Hepatocyte (in vitro differentiated cells): ENCODE measurements around the gene TNS3. TPM values are rescaled to one million over a fixed set of nuclear protein-coding genes. Genes with fewer than 3 reads are reported as not detected.

Source experiments
- DNase-seq: peaks from one replicate; pipeline ENCODE4 v3.0.0-alpha.2; 2016; ENCODE audit warnings: low spot score
- H2AFZ ChIP-seq: fragments of 200-600 bp; sonication (generic); 2 replicates; pipeline ENCODE4 v1.6.0; 2016; ENCODE audit warnings: antibody characterized with exemption, mild to moderate bottlenecking
- H3K27ac ChIP-seq: fragments of 200-600 bp; sonication (generic); 2 replicates; pipeline ENCODE4 v1.5.1; 2016; ENCODE audit warnings: mild to moderate bottlenecking
- H3K27me3 ChIP-seq: fragments of 200-600 bp; sonication (generic); 2 replicates; pipeline ENCODE4 v1.6.1; 2016
- H3K36me3 ChIP-seq: fragments of 200-600 bp; sonication (generic); replicated peaks from 2 replicates; pipeline ENCODE4 v1.5.1; 2016; ENCODE audit warnings: low read depth; ENCODE audit not compliant: insufficient read depth
- H3K4me1 ChIP-seq: fragments of 200-600 bp; sonication (generic); 2 replicates; pipeline ENCODE4 v1.5.1; 2016; ENCODE audit warnings: mild to moderate bottlenecking, moderate library complexity; ENCODE audit not compliant: insufficient read depth
- H3K4me2 ChIP-seq: fragments of 200-600 bp; sonication (generic); 2 replicates; pipeline ENCODE4 v1.6.0; 2016
- H3K4me3 ChIP-seq: fragments of 200-600 bp; sonication (generic); 2 replicates; pipeline ENCODE4 v1.5.1; 2016; ENCODE audit warnings: mild to moderate bottlenecking
- H3K79me2 ChIP-seq: fragments of 200-600 bp; sonication (generic); 2 replicates; pipeline ENCODE4 v1.6.0; 2017; ENCODE audit warnings: mild to moderate bottlenecking
- H3K9me2 ChIP-seq: fragments of 200-600 bp; sonication (generic); replicated peaks from 2 replicates; pipeline ENCODE4 v1.6.0; 2017; ENCODE audit warnings: mild to moderate bottlenecking; ENCODE audit not compliant: insufficient read depth
- H3K9me3 ChIP-seq: fragments of 200-600 bp; sonication (generic); 2 replicates; pipeline ENCODE4 v1.5.1; 2016; ENCODE audit warnings: low read depth, mild to moderate bottlenecking
- H4K20me1 ChIP-seq: fragments of 200-600 bp; sonication (generic); 2 replicates; pipeline ENCODE4 v1.6.0; 2016; ENCODE audit warnings: mild to moderate bottlenecking; ENCODE audit not compliant: insufficient read depth, poor library complexity, severe bottlenecking
- CTCF ChIP-seq: fragments of 200-600 bp; sonication (generic); IDR thresholded peaks from 2 replicates; pipeline ENCODE4 v1.5.1; 2016; ENCODE audit warnings: antibody characterized with exemption, mild to moderate bottlenecking; ENCODE audit not compliant: poor library complexity
- EZH2 ChIP-seq: fragments of 200-600 bp; sonication (generic); IDR thresholded peaks from 2 replicates; pipeline ENCODE4 v1.6.1; 2016; ENCODE audit warnings: antibody characterized with exemption, mild to moderate bottlenecking, borderline replicate concordance
- EZH2phosphoT487 ChIP-seq: fragments of 200-600 bp; sonication (generic); IDR thresholded peaks from one replicate; pipeline ENCODE4 v1.6.1; 2018; ENCODE audit warnings: antibody characterized with exemption, mild to moderate bottlenecking, low read depth, moderate library complexity; ENCODE audit not compliant: unreplicated experiment, severe bottlenecking
- WGBS: methylation state at CpG from one replicate; pipeline ENCODE4 v1.1.6; 2016; ENCODE audit warnings: low lambda C conversion rate; ENCODE audit errors: missing lambda C conversion rate; 5-methylcytosine and 5-hydroxymethylcytosine counted together
- polyA plus RNA-seq: library from polyadenylated mRNA; unstranded; fragments of >200 nt; fragmentation: Nextera tagmentation; extraction: Ambion mirVana; gene quantifications from 2 replicates; pipeline ENCODE4 v1.2.1, GENCODE V29; 2016
- total RNA-seq: library from RNA; depleted of rRNA; stranded (reverse); fragments of >200 nt; gene quantifications from 2 replicates; pipeline ENCODE4 v1.2.3, GENCODE V29; 2014

The TNS3 gene
- total and polyA plus RNA-seq, 2 experiments from 2014 or later: 30.0 to 73.3 TPM

- no peaks in the 10 kb centered on the region for H4K20me1 ChIP-seq
- H3K27ac ChIP-seq: no peak overlapping the region
- peaks cover 7% of the 10 kb centered on the region for H3K4me1 ChIP-seq
- H3K9me3 ChIP-seq: no peaks in the 10 kb centered on the region
- no peak overlapping the region for H3K4me3 ChIP-seq
- no peaks in the 10 kb centered on the region for H3K9me2 ChIP-seq
- no peaks in the 10 kb centered on the region for H3K79me2 ChIP-seq
- no peak overlapping the region for H3K4me2 ChIP-seq
- no peaks in the 10 kb centered on the region for H3K36me3 ChIP-seq
- H3K27me3 ChIP-seq: no peaks in the 10 kb centered on the region
- H2AFZ ChIP-seq: no peak overlapping the region
- no peak for DNase-seq
- WGBS: 91% methylated on average over 2 of the region's 2 CpGs
- no peak for TF ChIP-seq EZH2
- no peak for TF ChIP-seq EZH2phosphoT487
- no peak for TF ChIP-seq CTCF
These were observed 322.2 kb downstream of the TNS3 start for GRCh38 chr7:47259682-47260081.

DNA sequence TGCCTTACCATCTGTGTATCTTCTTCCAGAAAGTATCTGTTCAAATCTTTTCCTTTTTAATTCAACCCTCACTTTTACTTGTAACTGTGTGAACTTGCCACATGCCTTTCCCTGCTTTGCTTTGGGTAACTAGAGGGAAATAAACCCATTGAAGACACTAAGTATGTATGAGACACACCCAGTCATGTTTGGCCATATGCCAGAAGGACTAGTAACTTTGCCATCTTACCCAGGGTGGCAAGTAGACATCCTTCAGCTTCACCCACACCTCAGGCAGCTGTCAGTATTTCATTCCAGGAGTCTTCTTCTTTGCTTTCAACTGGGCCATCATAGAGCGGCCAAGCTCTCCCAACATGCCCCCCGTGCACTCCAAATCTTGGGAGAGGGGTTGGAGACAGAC is 323.1 kb downstream of the TNS3 start:
- Histone ChIP-seq H3K9me2 (no peaks in the 10 kb centered on the region), H3K27me3 (no peaks in the 10 kb centered on the region), H3K4me1 (peaks cover 10% of the 10 kb centered on the region), H4K20me1 (no peaks in the 10 kb centered on the region), H3K79me2 (no peaks in the 10 kb centered on the region), H3K27ac (no peak overlapping the region), H2AFZ (no peak overlapping the region), H3K9me3 (no peaks in the 10 kb centered on the region), H3K4me2 (no peak overlapping the region), H3K36me3 (no peaks in the 10 kb centered on the region), H3K4me3 (no peak overlapping the region)
- 100% methylated on average over 2 of the region's 2 CpGs for WGBS
- TF ChIP-seq CTCF: no peak
- TF ChIP-seq EZH2: no peak
- no peak for TF ChIP-seq EZH2phosphoT487
- DNase-seq: no peak

GRCh38 chr7:47256016-47256415 is 325.9 kb downstream of the TNS3 start:
- no peak for DNase-seq
- Histone ChIP-seq H3K4me3 (no peak overlapping the region), H2AFZ (no peak overlapping the region), H3K9me3 (no peaks in the 10 kb centered on the region), H3K27ac (no peak overlapping the region), H3K4me2 (no peak overlapping the region), H3K36me3 (no peaks in the 10 kb centered on the region), H3K27me3 (no peaks in the 10 kb centered on the region), H3K9me2 (no peaks in the 10 kb centered on the region), H3K4me1 (peaks cover 16% of the 10 kb centered on the region), H4K20me1 (no peaks in the 10 kb centered on the region), H3K79me2 (no peaks in the 10 kb centered on the region)
- WGBS: 65% methylated on average over 4 of the region's 4 CpGs
- TF ChIP-seq EZH2 (no peak), CTCF (no peak), EZH2phosphoT487 (no peak)

GRCh38 chr7:47255441-47255840 is 326.5 kb downstream of the TNS3 start:
- H2AFZ ChIP-seq: no peak overlapping the region
- no peak overlapping the region for H3K4me2 ChIP-seq
- no peak for TF ChIP-seq EZH2phosphoT487
- TF ChIP-seq CTCF: no peak
- TF ChIP-seq EZH2: no peak
- 92% methylated on average over 3 of the region's 3 CpGs for WGBS
- no peak overlapping the region for H3K27ac ChIP-seq
- DNase-seq: no peak
- H3K4me3 ChIP-seq: no peak overlapping the region
- H3K36me3 ChIP-seq: no peaks in the 10 kb centered on the region
- H4K20me1 ChIP-seq: no peaks in the 10 kb centered on the region
- no peaks in the 10 kb centered on the region for H3K79me2 ChIP-seq
- H3K9me2 ChIP-seq: no peaks in the 10 kb centered on the region
- H3K4me1 ChIP-seq: peaks cover 16% of the 10 kb centered on the region
- H3K9me3 ChIP-seq: no peaks in the 10 kb centered on the region
- H3K27me3 ChIP-seq: no peaks in the 10 kb centered on the region
